Measurements from ENCODE around the gene EIF2B4.

The EIF2B4 gene

GRCh38 chr2:27376866-27377617 lies 6.9 kb upstream of the EIF2B4 start:
- DNase-seq (ENCODE audit: low spot score), result no peak
- TF ChIP-seq, protein P1, sequence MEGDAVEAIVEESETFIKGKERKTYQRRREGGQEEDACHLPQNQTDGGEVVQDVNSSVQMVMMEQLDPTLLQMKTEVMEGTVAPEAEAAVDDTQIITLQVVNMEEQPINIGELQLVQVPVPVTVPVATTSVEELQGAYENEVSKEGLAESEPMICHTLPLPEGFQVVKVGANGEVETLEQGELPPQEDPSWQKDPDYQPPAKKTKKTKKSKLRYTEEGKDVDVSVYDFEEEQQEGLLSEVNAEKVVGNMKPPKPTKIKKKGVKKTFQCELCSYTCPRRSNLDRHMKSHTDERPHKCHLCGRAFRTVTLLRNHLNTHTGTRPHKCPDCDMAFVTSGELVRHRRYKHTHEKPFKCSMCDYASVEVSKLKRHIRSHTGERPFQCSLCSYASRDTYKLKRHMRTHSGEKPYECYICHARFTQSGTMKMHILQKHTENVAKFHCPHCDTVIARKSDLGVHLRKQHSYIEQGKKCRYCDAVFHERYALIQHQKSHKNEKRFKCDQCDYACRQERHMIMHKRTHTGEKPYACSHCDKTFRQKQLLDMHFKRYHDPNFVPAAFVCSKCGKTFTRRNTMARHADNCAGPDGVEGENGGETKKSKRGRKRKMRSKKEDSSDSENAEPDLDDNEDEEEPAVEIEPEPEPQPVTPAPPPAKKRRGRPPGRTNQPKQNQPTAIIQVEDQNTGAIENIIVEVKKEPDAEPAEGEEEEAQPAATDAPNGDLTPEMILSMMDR (IDR thresholded peaks at IDR 0.05; ENCODE audit: extremely low read depth, insufficient read depth, missing control alignments), result no peak
- in situ Hi-C loops (cut with MboI; ENCODE audit: low pct_unique_long_range_greater_than_20kb, low sequenced_read_pairs, unreplicated experiment), result no loop called here

- DNase-seq (ENCODE audit: low spot score), result no peak
- TF ChIP-seq, protein P1 (IDR thresholded peaks at IDR 0.05; ENCODE audit: extremely low read depth, insufficient read depth, missing control alignments), result no peak
- in situ Hi-C loops (cut with MboI; ENCODE audit: low pct_unique_long_range_greater_than_20kb, low sequenced_read_pairs, unreplicated experiment), result no loop called here
Observed at GRCh38 chr2:27376151-27376865, 6.2 kb upstream of the EIF2B4 start.

- DNase-seq (ENCODE audit: low spot score), result no peak
- in situ Hi-C loops (cut with MboI; ENCODE audit: low pct_unique_long_range_greater_than_20kb, low sequenced_read_pairs, unreplicated experiment), result no loop called here
- TF ChIP-seq, protein P1 (IDR thresholded peaks at IDR 0.05; ENCODE audit: extremely low read depth, insufficient read depth, missing control alignments), result no peak
Observed at GRCh38 chr2:27375513-27376099, 5.5 kb upstream of the EIF2B4 start.

DNA sequence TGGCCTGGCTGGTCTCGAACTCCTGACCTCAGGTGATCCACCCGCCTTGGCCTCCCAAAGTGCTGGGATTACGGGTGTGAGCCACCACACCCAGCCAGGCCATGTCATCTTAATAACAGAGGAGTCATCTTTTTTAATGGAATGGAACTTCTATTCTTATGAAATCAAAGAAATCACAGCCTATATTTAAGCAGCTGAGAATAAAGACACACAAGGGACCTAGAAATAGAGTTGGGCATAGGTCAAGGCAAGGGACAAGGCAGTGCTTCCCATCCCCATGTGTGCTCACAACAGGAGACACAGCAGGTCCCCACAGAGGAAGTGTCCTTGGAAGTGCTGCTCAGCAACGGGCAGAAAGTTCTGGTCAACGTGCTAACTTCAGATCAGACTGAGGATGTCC lies 3.4 kb upstream of the EIF2B4 start:
- in situ Hi-C loops (cut with MboI; ENCODE audit: low pct_unique_long_range_greater_than_20kb, low sequenced_read_pairs, unreplicated experiment), result no loop called here
- TF ChIP-seq, protein P1 (IDR thresholded peaks at IDR 0.05; ENCODE audit: extremely low read depth, insufficient read depth, missing control alignments), result no peak
- DNase-seq (ENCODE audit: low spot score), result no peak

DNA sequence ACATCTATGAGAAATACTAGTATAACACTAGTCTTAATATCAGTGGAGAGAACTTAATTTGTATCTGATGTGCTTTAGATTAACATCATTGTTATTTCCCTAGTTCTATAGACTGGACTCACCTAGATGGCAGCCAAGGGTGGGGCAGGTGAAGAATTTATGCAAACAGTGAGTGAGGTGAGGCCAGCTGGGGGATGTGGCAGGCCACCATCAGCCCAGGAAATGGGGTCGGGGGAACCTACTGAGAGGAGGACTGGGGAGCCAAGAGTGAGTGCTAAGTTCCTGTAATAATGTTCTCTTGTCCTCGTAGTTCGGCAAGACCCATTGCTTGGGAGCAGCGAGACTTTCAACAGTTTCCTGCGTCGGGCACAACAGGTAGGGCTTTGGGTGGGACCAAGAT lies 2.8 kb upstream of the EIF2B4 start:
- TF ChIP-seq, protein P1 (IDR thresholded peaks at IDR 0.05; ENCODE audit: extremely low read depth, insufficient read depth, missing control alignments), result no peak
- no peak for DNase-seq (ENCODE audit: low spot score)
- in situ Hi-C loops (cut with MboI; ENCODE audit: low pct_unique_long_range_greater_than_20kb, low sequenced_read_pairs, unreplicated experiment), result no loop called here

GRCh38 chr2:27370816-27371620 lies 880 bp upstream of the EIF2B4 start:
- in situ Hi-C loops (cut with MboI; ENCODE audit: low pct_unique_long_range_greater_than_20kb, low sequenced_read_pairs, unreplicated experiment), result no loop called here
- TF ChIP-seq, protein P1 (IDR thresholded peaks at IDR 0.05; ENCODE audit: extremely low read depth, insufficient read depth, missing control alignments), result no peak
- peak; percentile 54 for DNase-seq (ENCODE audit: low spot score)

Data from GM13977 (cell line).